ENCODE data around the gene LCN6.

LCN6 gene

GRCh38 chr9:136744773-136745172 lies 3.6 kb downstream of the LCN6 start:
- no peak for DNase-seq (ENCODE audit: low spot score)

GRCh38 chr9:136743639-136744211 lies 4.6 kb downstream of the LCN6 start:
- DNase-seq (ENCODE audit: low spot score) = no peak

- DNase-seq (ENCODE audit: low spot score) = no peak
These were observed 5.5 kb downstream of the LCN6 start, which contains the start of gene LCN10 for GRCh38 chr9:136742591-136743391. LCN10 (minus strand) TSS chr9:136742940; CDS start chr9:136742903, 37 bp downstream.

GRCh38 chr9:136741883-136742571 lies 6.3 kb downstream of the LCN6 start:
- no peak for DNase-seq (ENCODE audit: low spot score)

- DNase-seq (ENCODE audit: low spot score) = no peak
These were observed 7.1 kb downstream of the LCN6 start for GRCh38 chr9:136740971-136741882.

- DNase-seq (ENCODE audit: low spot score) = no peak
These were observed 7.8 kb downstream of the LCN6 start for GRCh38 chr9:136740491-136740890.

- DNase-seq (ENCODE audit: low spot score) = no peak
These were observed 8.3 kb downstream of the LCN6 start for GRCh38 chr9:136740069-136740468.

GRCh38 chr9:136739509-136739908 lies 8.8 kb downstream of the LCN6 start:
- DNase-seq (ENCODE audit: low spot score) = no peak

GRCh38 chr9:136738960-136739359 lies 9.4 kb downstream of the LCN6 start:
- DNase-seq (ENCODE audit: low spot score) = no peak

GRCh38 chr9:136735812-136736480 lies 12.4 kb downstream of the LCN6 start:
- DNase-seq (ENCODE audit: low spot score) = no peak

- DNase-seq (ENCODE audit: low spot score) = no peak
These were observed 13.4 kb downstream of the LCN6 start for GRCh38 chr9:136734837-136735496.

- DNase-seq (ENCODE audit: low spot score) = no peak
These were observed 14.7 kb downstream of the LCN6 start for GRCh38 chr9:136733611-136734010.

- DNase-seq (ENCODE audit: low spot score) = no peak
These were observed 15.7 kb downstream of the LCN6 start for GRCh38 chr9:136732444-136733178.

- DNase-seq (ENCODE audit: low spot score) = no peak
These were observed 18.4 kb downstream of the LCN6 start for GRCh38 chr9:136729926-136730325.

GRCh38 chr9:136729144-136729543 lies 19.2 kb downstream of the LCN6 start:
- no peak for DNase-seq (ENCODE audit: low spot score)

- no peak for DNase-seq (ENCODE audit: low spot score)
These were observed 19.7 kb downstream of the LCN6 start for GRCh38 chr9:136728548-136729123.

- DNase-seq (ENCODE audit: low spot score) = peak; percentile 83
These were observed 20.2 kb downstream of the LCN6 start for GRCh38 chr9:136728080-136728547.

- peak; percentile 69 for DNase-seq (ENCODE audit: low spot score)
These were observed 21.6 kb downstream of the LCN6 start for GRCh38 chr9:136726631-136727191.

GRCh38 chr9:136726118-136726517 lies 22.2 kb downstream of the LCN6 start:
- no peak for DNase-seq (ENCODE audit: low spot score)

Data from hematopoietic multipotent progenitor cell treated with erythropoietin and hydrocortisone succinate and interleukin-3 and kit ligand, for 15 days (in vitro differentiated cells).